HG03025 (cell line): ENCODE results near the gene KANTR.

Source experiments
- ATAC-seq: cut with Tn5 transposase; IDR thresholded peaks from one replicate; pipeline ENCODE4 v1.9.1; 2021; ENCODE audit warnings: mild to moderate bottlenecking, moderate library complexity; ENCODE audit not compliant: unreplicated experiment, low FRiP score

KANTR gene

GRCh38 chrX:53093748-53094581 lies at the start of gene KANTR:
TSS of gene KANTR (plus strand) at chrX:53094142. CDS start at chrX:53124273, 30,131 bp downstream.
- peak; percentile 69 for ATAC-seq

- no peak for ATAC-seq
These were observed 48.9 kb upstream of the KANTR start for GRCh38 chrX:53044995-53045394.

- ATAC-seq, result no peak
These were observed 46.7 kb upstream of the KANTR start for GRCh38 chrX:53047228-53047627.

- ATAC-seq, result no peak
These were observed 45.5 kb upstream of the KANTR start, which contains the start of gene GPR173 for GRCh38 chrX:53048169-53049126. TSS of gene GPR173 (plus strand) at chrX:53048789. CDS start at chrX:53076622, 27,833 bp downstream.

- no peak for ATAC-seq
These were observed 44.8 kb upstream of the KANTR start for GRCh38 chrX:53049127-53049517.

GRCh38 chrX:53050841-53051240 lies 43.1 kb upstream of the KANTR start:
- ATAC-seq, result no peak

- no peak for ATAC-seq
These were observed 38.6 kb upstream of the KANTR start for GRCh38 chrX:53055244-53055849.

GRCh38 chrX:53056292-53056691 lies 37.6 kb upstream of the KANTR start:
- ATAC-seq, result no peak

- ATAC-seq, result no peak
These were observed 28.8 kb upstream of the KANTR start for GRCh38 chrX:53065104-53065503.

- no peak for ATAC-seq
These were observed 22.9 kb upstream of the KANTR start for GRCh38 chrX:53071064-53071463.

- peak; percentile 72 for ATAC-seq
These were observed 22.1 kb upstream of the KANTR start for GRCh38 chrX:53071604-53072417.

GRCh38 chrX:53072418-53073114 lies 21.4 kb upstream of the KANTR start:
- ATAC-seq, result no peak

- ATAC-seq, result no peak
These were observed 20.8 kb upstream of the KANTR start for GRCh38 chrX:53073115-53073586.

GRCh38 chrX:53075011-53075410 lies 18.9 kb upstream of the KANTR start:
- no peak for ATAC-seq

- ATAC-seq, result no peak
These were observed 17.3 kb upstream of the KANTR start for GRCh38 chrX:53076671-53077070.

- ATAC-seq, result no peak
These were observed 16.4 kb upstream of the KANTR start for GRCh38 chrX:53077207-53078197.

GRCh38 chrX:53078943-53079342 lies 15.0 kb upstream of the KANTR start:
- ATAC-seq, result no peak
